HepG2 (cell line): ENCODE results near the gene PTPMT1. TPM values are rescaled to one million over a fixed set of nuclear protein-coding genes. Genes with fewer than 3 reads are reported as not detected.

Experiments used
- ATAC-seq: fragments of 200-7000 bp; cut with Tn5 transposase; 3 replicates; pipeline ENCODE4 v1.9.1; 2020; ENCODE audit warnings: mild to moderate bottlenecking, moderate library complexity
- BruUV-seq: library from RNA; stranded (reverse); fragments of 400-500 nt; replicated peaks from 2 replicates; lab custom pipeline; 2021; lab: Mats Ljungman, UMichigan
- CTCF ChIA-PET: fragments of 300-600 bp; formaldehyde crosslinking; extraction: SDS; loops from one replicate; lab custom pipeline; 2021; ENCODE audit warnings: low total read pairs, inconsistent platforms, low intra/inter-chr PET ratio; lab: Yijun Ruan, JAX
- POLR2A ChIA-PET: fragments of 350-600 bp; sonication (Branson Sonifier 250); formaldehyde crosslinking; loops from one replicate; lab custom pipeline; 2020; ENCODE audit warnings: antibody characterized with exemption, inconsistent platforms; lab: Yijun Ruan, JAX
- DNase-seq: peaks from one replicate; pipeline ENCODE4 v3.0.0-alpha.2; 2015; ENCODE audit warnings: low spot score
- FAIRE-seq: peaks from 3 replicates; lab custom pipeline; 2011; peaks lifted over from hg19 to GRCh38; lab: Jason Lieb, UNC
- H2AFZ ChIP-seq: one replicate; pipeline ENCODE4 v1.6.1; 2011; ENCODE audit warnings: low read length, inconsistent platforms
- H3K27ac ChIP-seq: fragments of 300-600 bp; 3 replicates; pipeline ENCODE4 v1.8.0; 2011; ENCODE audit warnings: mixed run types, mild to moderate bottlenecking, mixed read lengths, low read length, inconsistent platforms; ENCODE audit not compliant: insufficient read depth; ENCODE audit errors: extremely low read length
- H3K27me3 ChIP-seq, 2 experiments: fragments of 200-600 bp in 1 of 2; 2 replicates in 1 of 2; 3 replicates in 1 of 2; pipeline versions ENCODE4 v1.6.0 to v1.8.0; 2011; ENCODE audit warnings: low read length in 2 of 2, mild to moderate bottlenecking in 2 of 2, moderate library complexity in 2 of 2, inconsistent platforms in 1 of 2; ENCODE audit not compliant: insufficient read depth in 2 of 2, control insufficient read depth in 1 of 2
- H3K36me3 ChIP-seq, 2 experiments: fragments of 200-600 bp in 1 of 2; replicated peaks in 1 of 2; 2 replicates in 1 of 2; 3 replicates in 1 of 2; pipeline versions ENCODE4 v1.5.1 to v1.8.0; 2011; ENCODE audit warnings: low read length in 2 of 2, inconsistent platforms in 1 of 2; ENCODE audit not compliant: insufficient read depth in 2 of 2, control insufficient read depth in 1 of 2
- H3K4me1 ChIP-seq: 2 replicates; pipeline ENCODE4 v1.5.1; 2012; ENCODE audit warnings: low read length, inconsistent platforms; ENCODE audit not compliant: insufficient read depth
- H3K4me2 ChIP-seq: 2 replicates; pipeline ENCODE4 v1.6.0; 2011; ENCODE audit warnings: low read depth, low read length, inconsistent platforms
- H3K4me3 ChIP-seq, 3 experiments: fragments of 200-600 bp in 1 of 3; sonication (generic), shearing (Covaris generic) in 1 of 3; replicated peaks in 1 of 3; 2 replicates each; pipeline ENCODE4 v1.5.1; 2011 to 2016; ENCODE audit warnings: low read length in 3 of 3, inconsistent platforms in 2 of 3, low read depth in 2 of 3, mild to moderate bottlenecking in 2 of 3, control low read depth in 1 of 3, mixed read lengths in 1 of 3; ENCODE audit not compliant: insufficient read depth in 1 of 3
- H3K79me2 ChIP-seq: one replicate; pipeline ENCODE4 v1.6.1; 2011; ENCODE audit warnings: low read length, inconsistent platforms; ENCODE audit not compliant: insufficient read depth
- H3K9ac ChIP-seq: 2 replicates; pipeline ENCODE4 v1.6.0; 2011; ENCODE audit warnings: mild to moderate bottlenecking, low read depth, low read length, inconsistent platforms; ENCODE audit not compliant: insufficient read depth
- H3K9me3 ChIP-seq: 2 replicates; pipeline ENCODE4 v1.5.1; 2012; ENCODE audit warnings: mild to moderate bottlenecking, low read length
- H4K20me1 ChIP-seq: 2 replicates; pipeline ENCODE4 v1.6.0; 2011; ENCODE audit warnings: inconsistent platforms, mild to moderate bottlenecking, low read length, moderate library complexity; ENCODE audit not compliant: insufficient read depth
- CC2D1A ChIP-seq: sonication (generic); formaldehyde crosslinking; IDR thresholded peaks from 2 replicates; pipeline ENCODE4 v1.8.1; 2023; ENCODE audit warnings: mild to moderate bottlenecking, missing genetic modification reagents
- HNF4G ChIP-seq, 2 experiments: sonication (generic) in 1 of 2; formaldehyde crosslinking in 1 of 2; IDR thresholded peaks; 2 replicates each; pipeline versions ENCODE4 v1.4.0 to v1.6.1; 2011 to 2020; ENCODE audit warnings: borderline replicate concordance in 2 of 2, low read depth in 2 of 2, mild to moderate bottlenecking in 2 of 2, low read length in 1 of 2, missing genetic modification reagents in 1 of 2, moderate library complexity in 1 of 2
- PBX2 ChIP-seq: IDR thresholded peaks from 2 replicates; pipeline ENCODE4 v1.6.1; 2016; ENCODE audit warnings: control low read depth
- RBM22 ChIP-seq: fragments of 200-400 bp; formaldehyde crosslinking; optimal IDR thresholded peaks from 2 replicates; pipeline ENCODE3; 2017; ENCODE audit warnings: mild to moderate bottlenecking, low read length, moderate library complexity
- ZNF605 ChIP-seq: sonication (generic); formaldehyde crosslinking; IDR thresholded peaks from 2 replicates; pipeline ENCODE4 v1.8.0; 2022; ENCODE audit warnings: mild to moderate bottlenecking, missing genetic modification reagents
- WGBS: methylation state at CpG from one replicate; pipeline ENCODE4 v1.1.6; 2017; ENCODE audit warnings: low lambda C conversion rate; 5-methylcytosine and 5-hydroxymethylcytosine counted together
- in situ Hi-C: cut with HindIII; loops from 2 replicates; pipeline ENCODE4 v1.10.0; 2017; ENCODE audit warnings: low pct_unique_long_range_greater_than_20kb; ENCODE audit not compliant: extremely low pct_ligation_motif_present
- intact Hi-C: fragments of 100-400 bp; cut with micrococcal nuclease; formaldehyde crosslinking; loops from one replicate; pipeline ENCODE4 v1.10.0; 2022; ENCODE audit not compliant: unreplicated experiment
- polyA plus RNA-seq, 8 experiments: library from polyadenylated mRNA; depleted of rRNA in 3 of 8; stranded (reverse) in 7 of 8; unstranded in 1 of 8; fragments of >200 nt; fragmentation: Illumina TruSeq in 4 of 8; extraction: Trizol in 4 of 8; gene quantifications; 2 replicates each; pipeline versions ENCODE4 v1.2.1 to v1.2.3, GENCODE V29; 2011 to 2016; ENCODE audit warnings: low read depth in 4 of 8, missing spikeins in 1 of 8, mixed read lengths in 1 of 8; ENCODE audit not compliant: insufficient read depth in 1 of 8
- total RNA-seq, 5 experiments: library from RNA; depleted of rRNA; stranded (reverse); fragments of >200 nt; fragmentation: Illumina TruSeq; extraction: Trizol; gene quantifications; 2 replicates each; pipeline ENCODE4 v1.2.3, GENCODE V29; 2016; ENCODE audit warnings: low read depth in 1 of 5

PTPMT1 gene
- total and polyA plus RNA-seq, 2 of the 13 experiments (the other 11 are each of a cell fraction or from before 2014, with no cell fraction given), result 55.6 to 129 TPM

GRCh38 chr11:47518212-47518964 is 47.0 kb upstream of the PTPMT1 start:
- H2AFZ ChIP-seq, result no peak overlapping the region
- BruUV-seq, result TSS peak; percentile 13
- H3K4me1 ChIP-seq, result peaks cover 56% of the 10 kb centered on the region
- in situ Hi-C loops, result no loop called here
- H3K79me2 ChIP-seq, result peaks cover 87% of the 10 kb centered on the region
- peak; percentile 37 for ATAC-seq
- ChIA-PET POLR2A (no interaction called here), CTCF (no interaction called here)
- no peak overlapping the region for H3K9ac ChIP-seq
- H3K27me3 ChIP-seq, result no peaks in the 10 kb centered on the region
- intact Hi-C loops, result no loop called here
- TF ChIP-seq RBM22 (peak; percentile 39), ZNF605 (CRISPR knock-in tag) (no peak), PBX2 (CRISPR knock-in tag) (no peak), HNF4G (IDR thresholded peaks at IDR 0.05; ENCODE audit: borderline replicate concordance, low read depth, low read length) (no peak), HNF4G (CRISPR knock-in tag; IDR thresholded peaks at IDR 0.05; ENCODE audit: borderline replicate concordance, low read depth) (no peak), CC2D1A (CRISPR knock-in tag) (no peak)
- H3K27ac ChIP-seq, result peak overlapping the region; percentile 2
- no peak overlapping the region for H3K4me3 ChIP-seq
- FAIRE-seq, result no peak
- H3K4me2 ChIP-seq, result no peak overlapping the region
- peaks cover 64% of the 10 kb centered on the region for H4K20me1 ChIP-seq
- no peak for DNase-seq
- WGBS, result 74% methylated on average over 3 of the region's 3 CpGs
- no peaks in the 10 kb centered on the region for H3K9me3 ChIP-seq
- 0 out of 5 replicates have a peak, but pooled peaks cover 0 to 5% of the 10 kb centered on the region in 2 experiments for H3K36me3 ChIP-seq
